ENCODE data around the gene MAPK8.

Gene MAPK8

DNA sequence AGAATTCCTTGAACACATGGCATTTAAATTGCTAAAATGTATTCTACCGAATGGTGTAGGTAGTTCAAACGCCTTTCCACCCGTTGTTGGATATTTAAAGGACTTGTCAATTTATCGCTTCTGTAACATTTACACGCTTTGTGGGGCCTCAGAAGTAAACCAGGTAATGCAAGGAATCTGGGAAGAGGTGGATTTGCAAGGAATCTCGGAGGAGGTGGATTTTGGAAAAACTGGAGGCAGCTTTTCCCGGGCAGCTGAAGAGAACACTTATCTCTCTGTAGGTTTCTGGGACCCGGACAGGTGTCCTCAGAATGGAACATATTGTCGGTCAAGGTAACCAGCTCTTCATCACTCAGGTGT lies 592 bp upstream of the MAPK8 start:
- peak overlapping the region; percentile 15; the same call in 1 of the 2 replicates for H3K4me3 ChIP-seq (ENCODE audit: low read length)
- no peak for TF ChIP-seq ZNF274 (IDR thresholded peaks at IDR 0.05; ENCODE audit: low read depth, low read length)

DNA sequence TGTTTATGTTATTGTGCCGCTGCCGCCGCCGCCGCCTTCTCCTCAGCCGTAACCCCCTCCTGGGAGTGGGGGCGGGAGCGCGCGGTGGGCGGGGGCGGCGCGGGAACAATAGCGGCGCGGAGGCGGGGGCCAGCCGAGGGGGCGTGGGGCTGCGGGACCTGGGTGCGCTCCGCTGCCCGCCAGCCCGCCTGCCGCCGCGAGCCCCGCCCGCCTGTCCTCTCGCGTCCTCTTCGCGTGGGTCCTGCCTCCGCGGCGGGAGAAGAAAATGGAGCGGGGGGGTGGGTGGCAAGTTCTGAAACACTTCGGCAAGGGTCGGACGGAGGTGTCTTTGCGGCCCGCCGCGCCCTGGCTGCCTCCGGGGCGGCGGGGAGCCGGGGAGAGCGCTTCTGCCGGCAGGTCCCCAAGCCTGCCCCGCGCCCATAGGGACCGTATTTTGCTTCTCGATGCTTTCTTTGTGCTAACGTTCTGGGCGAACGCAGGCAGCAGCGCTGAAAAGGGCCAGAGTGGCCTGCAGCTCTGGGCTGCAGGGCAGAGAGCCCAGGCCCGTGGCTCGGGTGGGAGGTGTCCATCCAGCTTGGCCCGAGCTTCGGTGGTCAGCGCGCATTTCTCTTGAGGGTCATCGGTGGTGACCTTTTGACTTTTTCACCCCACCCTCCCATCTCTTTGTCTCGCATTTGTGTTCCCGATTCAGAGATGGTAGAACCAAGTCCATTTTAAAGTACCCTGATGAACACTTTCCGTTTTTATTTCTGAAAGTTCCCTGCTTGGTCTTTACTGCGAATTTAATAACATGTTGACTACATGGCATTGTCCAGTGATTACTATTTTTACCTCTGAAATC lies 613 bp downstream of the MAPK8 start:
- H3K4me3 ChIP-seq (ENCODE audit: low read length), result peak overlapping the region; percentile 62
- TF ChIP-seq ZNF274 (IDR thresholded peaks at IDR 0.05; ENCODE audit: low read depth, low read length), result no peak

- no peak for TF ChIP-seq ZNF274 (IDR thresholded peaks at IDR 0.05; ENCODE audit: low read depth, low read length)
These were observed 1.2 kb downstream of the MAPK8 start for GRCh38 chr10:48307711-48308018.

GRCh38 chr10:48309711-48310226 lies 3.3 kb downstream of the MAPK8 start:
- no peak for TF ChIP-seq ZNF274 (IDR thresholded peaks at IDR 0.05; ENCODE audit: low read depth, low read length)

More at GRCh38 chr10:48307711-48308018, 1.2 kb downstream of the MAPK8 start:
- peak overlapping the region; percentile 62 for H3K4me3 ChIP-seq (ENCODE audit: low read length)

DNA sequence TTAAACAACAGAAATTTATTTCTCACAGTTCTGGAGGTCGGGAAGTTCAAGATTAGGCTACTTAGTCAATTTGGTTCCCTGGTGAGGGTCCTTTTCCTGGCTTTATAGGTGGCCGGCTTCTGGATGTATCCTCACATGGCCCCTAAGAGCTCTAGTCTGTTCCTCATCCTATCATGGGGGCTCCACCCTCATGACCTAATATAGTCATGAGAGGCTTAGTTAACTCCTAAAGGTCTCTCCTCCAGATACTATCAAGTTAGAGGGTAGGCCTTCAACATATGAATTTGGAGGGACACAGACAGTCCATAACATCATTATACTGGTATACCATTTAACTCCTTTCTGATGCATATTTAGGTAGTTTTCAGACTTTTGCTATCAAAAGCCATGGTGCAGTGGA lies 7.6 kb downstream of the MAPK8 start:
- no peak for TF ChIP-seq ZNF274 (IDR thresholded peaks at IDR 0.05; ENCODE audit: low read depth, low read length)
- no peak overlapping the region for H3K4me3 ChIP-seq (ENCODE audit: low read length)

More at GRCh38 chr10:48309711-48310226, 3.3 kb downstream of the MAPK8 start:
- no peak overlapping the region for H3K4me3 ChIP-seq (ENCODE audit: low read length)

GRCh38 chr10:48316236-48316635 lies 9.8 kb downstream of the MAPK8 start:
- no peak overlapping the region for H3K4me3 ChIP-seq (ENCODE audit: low read length)
- TF ChIP-seq ZNF274 (IDR thresholded peaks at IDR 0.05; ENCODE audit: low read depth, low read length), result no peak

DNA sequence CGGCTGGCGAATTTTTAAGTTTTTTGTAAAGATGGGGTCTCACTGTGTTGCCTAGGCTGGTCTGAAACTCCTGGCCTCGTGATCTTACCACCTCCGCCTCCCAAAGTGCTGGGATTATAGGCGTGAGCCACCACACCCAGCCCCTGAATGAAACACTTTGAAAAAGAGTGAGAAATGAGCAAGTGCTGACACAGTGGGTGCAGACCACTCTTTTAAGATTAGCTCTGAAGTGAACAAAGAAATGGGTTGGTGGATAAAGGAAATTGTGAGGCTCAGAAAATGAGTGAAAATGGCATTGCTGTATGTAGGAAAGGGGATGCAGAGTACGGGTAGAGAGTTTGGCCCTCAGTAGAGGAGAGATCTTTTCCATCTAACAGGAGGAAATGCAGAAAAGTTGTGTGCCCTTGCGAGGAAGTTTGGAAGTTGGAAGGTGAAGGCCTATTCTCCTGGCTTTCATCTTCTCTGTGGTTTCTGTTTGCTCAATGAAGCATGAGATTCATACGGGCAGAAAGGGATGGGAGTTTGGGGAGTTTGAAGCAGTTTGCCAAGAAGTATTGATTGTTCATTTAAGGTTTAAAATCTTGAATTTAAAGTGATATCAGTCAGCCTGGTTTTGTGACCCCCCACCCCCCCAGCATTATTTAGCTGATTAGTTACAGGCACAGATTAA lies 11.0 kb downstream of the MAPK8 start:
- TF ChIP-seq ZNF274 (IDR thresholded peaks at IDR 0.05; ENCODE audit: low read depth, low read length), result no peak
- no peak overlapping the region for H3K4me3 ChIP-seq (ENCODE audit: low read length)

- no peak for TF ChIP-seq ZNF274 (IDR thresholded peaks at IDR 0.05; ENCODE audit: low read depth, low read length)
- H3K4me3 ChIP-seq (ENCODE audit: low read length), result no peak overlapping the region
These were observed 15.5 kb downstream of the MAPK8 start for GRCh38 chr10:48322017-48322416.

- TF ChIP-seq ZNF274 (IDR thresholded peaks at IDR 0.05; ENCODE audit: low read depth, low read length), result no peak
- no peak overlapping the region for H3K4me3 ChIP-seq (ENCODE audit: low read length)
These were observed 18.1 kb downstream of the MAPK8 start for GRCh38 chr10:48324580-48324979.

DNA sequence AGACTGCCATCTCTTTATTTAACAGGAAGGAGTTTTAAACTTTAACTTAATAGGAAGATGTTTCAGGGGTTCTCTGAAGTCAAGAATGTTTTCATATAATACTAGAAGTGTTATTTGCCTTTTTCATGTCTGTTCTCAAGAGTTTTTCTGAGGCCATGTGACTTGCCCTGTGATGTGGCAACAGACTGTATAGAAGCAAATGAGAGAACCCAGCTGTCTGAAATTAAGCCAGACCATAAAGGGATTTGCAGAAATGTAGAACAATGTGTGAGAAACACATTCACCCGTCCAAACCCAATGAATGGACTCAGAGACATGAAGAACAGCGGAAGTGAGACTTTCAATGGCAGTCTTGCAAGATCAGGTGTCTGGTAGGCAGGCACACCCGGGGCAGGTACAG lies 23.8 kb downstream of the MAPK8 start:
- no peak overlapping the region for H3K4me3 ChIP-seq (ENCODE audit: low read length)
- no peak for TF ChIP-seq ZNF274 (IDR thresholded peaks at IDR 0.05; ENCODE audit: low read depth, low read length)

GRCh38 chr10:48331436-48331835 lies 25.0 kb downstream of the MAPK8 start:
- TF ChIP-seq ZNF274 (IDR thresholded peaks at IDR 0.05; ENCODE audit: low read depth, low read length), result no peak
- H3K4me3 ChIP-seq (ENCODE audit: low read length), result no peak overlapping the region

DNA sequence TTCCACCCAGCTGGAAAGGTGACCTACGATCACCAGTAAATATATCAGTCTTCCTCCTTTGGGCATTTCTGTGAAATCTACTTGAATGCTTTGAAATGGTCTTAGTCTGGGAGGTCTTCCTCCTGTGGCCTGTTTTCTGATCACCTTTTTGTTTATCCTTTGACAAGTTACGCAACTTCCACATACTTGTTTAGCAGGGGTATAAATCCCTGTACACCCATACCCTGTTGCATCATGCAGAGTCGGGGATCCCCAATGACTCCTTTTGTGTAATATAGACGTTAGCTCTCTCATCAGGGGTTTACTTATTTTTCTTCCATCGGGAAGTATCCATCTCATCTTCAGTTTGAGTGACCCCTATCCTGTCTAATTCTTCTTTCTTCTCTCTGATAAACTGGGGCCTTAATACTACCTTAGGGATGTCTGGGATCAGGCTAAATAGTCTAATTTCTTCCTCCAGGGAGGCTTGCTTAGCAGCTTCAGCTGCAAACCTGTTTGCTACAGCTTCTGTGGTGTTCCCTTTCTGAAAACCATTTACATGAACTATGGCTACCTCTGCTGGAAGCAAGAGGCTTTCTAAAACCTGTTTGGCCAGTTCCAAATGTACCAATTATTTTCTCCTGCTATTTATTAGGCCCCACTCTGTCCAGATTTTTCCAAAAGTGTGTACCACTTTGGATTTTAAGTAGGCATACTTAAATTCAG lies 25.8 kb downstream of the MAPK8 start:
- no peak overlapping the region for H3K4me3 ChIP-seq (ENCODE audit: low read length)
- no peak for TF ChIP-seq ZNF274 (IDR thresholded peaks at IDR 0.05; ENCODE audit: low read depth, low read length)

GRCh38 chr10:48332871-48333216 lies 26.4 kb downstream of the MAPK8 start:
- no peak for TF ChIP-seq ZNF274 (IDR thresholded peaks at IDR 0.05; ENCODE audit: low read depth, low read length)
- H3K4me3 ChIP-seq (ENCODE audit: low read length), result no peak overlapping the region

DNA sequence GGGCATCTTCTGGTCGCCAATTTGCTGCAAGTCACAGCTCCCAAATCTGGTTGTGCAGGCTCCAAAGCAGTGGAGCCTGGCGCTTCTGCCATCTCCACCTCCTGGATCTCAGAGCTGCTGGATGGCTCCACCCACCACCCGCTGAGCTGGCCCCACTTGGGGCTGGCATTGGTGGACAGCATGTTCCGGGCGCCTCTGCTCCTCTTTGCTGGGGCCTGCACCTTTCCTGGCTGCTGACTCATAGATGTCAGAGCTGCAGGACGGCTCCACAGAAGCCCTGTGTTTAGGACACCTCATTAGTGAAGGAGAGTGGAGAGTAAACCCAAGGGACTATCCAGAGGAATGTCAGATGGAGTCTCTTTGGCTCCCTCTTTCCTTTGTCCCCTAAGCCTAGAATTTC lies 27.4 kb downstream of the MAPK8 start:
- no peak overlapping the region for H3K4me3 ChIP-seq (ENCODE audit: low read length)
- no peak for TF ChIP-seq ZNF274 (IDR thresholded peaks at IDR 0.05; ENCODE audit: low read depth, low read length)

- H3K4me3 ChIP-seq (ENCODE audit: low read length), result no peak overlapping the region
- no peak for TF ChIP-seq ZNF274 (IDR thresholded peaks at IDR 0.05; ENCODE audit: low read depth, low read length)
These were observed 29.3 kb downstream of the MAPK8 start for GRCh38 chr10:48335788-48336187.
